Nephron progenitor cell (in vitro differentiated cells): ENCODE results near the gene ISOC2.

Source experiments
- DNase-seq: peaks from one replicate; pipeline ENCODE4 v3.0.0; 2021
- H3K27ac Mint-ChIP-seq: 2 replicates; pipeline ENCODE4 v1.8.0; 2021; ENCODE audit warnings: mild to moderate bottlenecking, moderate library complexity, mixed read lengths
- H3K27me3 Mint-ChIP-seq: 2 replicates; pipeline ENCODE4 v1.8.0; 2021; ENCODE audit warnings: mild to moderate bottlenecking, low read depth, mixed read lengths; ENCODE audit not compliant: poor library complexity
- H3K36me3 Mint-ChIP-seq: 2 replicates; pipeline ENCODE4 v1.8.0; 2021; ENCODE audit warnings: low read depth, mixed read lengths
- H3K4me1 Mint-ChIP-seq: 2 replicates; pipeline ENCODE4 v1.8.0; 2021; ENCODE audit warnings: mixed read lengths
- H3K4me3 Mint-ChIP-seq: 2 replicates; pipeline ENCODE4 v1.8.0; 2021; ENCODE audit warnings: mild to moderate bottlenecking, moderate library complexity, mixed read lengths
- H3K9me3 Mint-ChIP-seq: 2 replicates; pipeline ENCODE4 v1.8.0; 2021; ENCODE audit warnings: mild to moderate bottlenecking, moderate library complexity, mixed read lengths
- TF ChIP-seq, protein P1 (sequence below): fragments of 200-600 bp; sonication (generic); IDR thresholded peaks from 2 replicates; pipeline ENCODE4 v1.5.0; 2021; ENCODE audit warnings: antibody characterized with exemption

The ISOC2 gene

DNA sequence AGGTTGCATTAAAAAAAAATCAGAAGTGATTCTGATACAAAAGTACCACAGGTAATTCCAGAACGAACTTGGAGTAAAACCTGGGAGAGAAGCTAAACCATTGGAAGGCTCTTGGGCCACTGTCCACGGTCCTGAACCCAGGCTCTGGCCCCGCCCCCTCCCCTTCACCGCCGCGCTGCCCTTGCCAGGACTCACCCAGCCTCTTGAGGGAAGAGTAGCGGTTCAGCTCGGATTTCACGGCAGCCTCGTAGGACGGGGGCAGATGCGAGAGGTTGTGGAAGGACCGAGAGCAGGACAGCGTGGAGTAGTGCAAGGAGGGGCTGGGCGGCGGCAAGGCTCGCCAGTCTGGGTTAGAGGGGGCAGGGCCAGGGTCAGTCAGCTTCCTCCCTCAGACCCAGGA is 24.0 kb downstream of the ISOC2 start:
- H3K27ac Mint-ChIP-seq = no peak overlapping the region

DNA sequence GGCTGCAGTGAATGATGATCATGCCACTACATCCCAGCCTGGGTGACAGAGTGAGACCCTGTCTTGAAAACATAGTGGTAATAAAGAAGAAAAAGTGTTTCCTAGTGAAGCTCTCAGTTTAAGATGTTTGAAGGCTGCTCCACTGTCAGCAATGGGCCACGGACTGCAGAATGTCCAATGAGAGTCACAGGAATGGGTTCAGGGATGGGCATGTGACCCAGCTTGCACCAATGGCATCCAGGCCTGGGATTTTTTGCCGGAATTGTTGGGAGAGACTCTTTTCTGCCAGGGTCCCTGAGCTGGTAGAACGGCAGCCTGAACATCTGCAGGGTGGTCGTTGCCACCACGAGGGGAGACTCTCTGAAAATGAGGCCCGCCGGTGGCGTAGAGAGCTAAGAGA is 24.6 kb downstream of the ISOC2 start:
- Mint-ChIP-seq H3K27ac (no peak overlapping the region), H3K9me3 (peaks cover 10% of the 10 kb centered on the region), H3K36me3 (no peaks in the 10 kb centered on the region), H3K27me3 (no peaks in the 10 kb centered on the region), H3K4me1 (peaks cover 16% of the 10 kb centered on the region), H3K4me3 (no peak overlapping the region)
- TF ChIP-seq, protein P1, sequence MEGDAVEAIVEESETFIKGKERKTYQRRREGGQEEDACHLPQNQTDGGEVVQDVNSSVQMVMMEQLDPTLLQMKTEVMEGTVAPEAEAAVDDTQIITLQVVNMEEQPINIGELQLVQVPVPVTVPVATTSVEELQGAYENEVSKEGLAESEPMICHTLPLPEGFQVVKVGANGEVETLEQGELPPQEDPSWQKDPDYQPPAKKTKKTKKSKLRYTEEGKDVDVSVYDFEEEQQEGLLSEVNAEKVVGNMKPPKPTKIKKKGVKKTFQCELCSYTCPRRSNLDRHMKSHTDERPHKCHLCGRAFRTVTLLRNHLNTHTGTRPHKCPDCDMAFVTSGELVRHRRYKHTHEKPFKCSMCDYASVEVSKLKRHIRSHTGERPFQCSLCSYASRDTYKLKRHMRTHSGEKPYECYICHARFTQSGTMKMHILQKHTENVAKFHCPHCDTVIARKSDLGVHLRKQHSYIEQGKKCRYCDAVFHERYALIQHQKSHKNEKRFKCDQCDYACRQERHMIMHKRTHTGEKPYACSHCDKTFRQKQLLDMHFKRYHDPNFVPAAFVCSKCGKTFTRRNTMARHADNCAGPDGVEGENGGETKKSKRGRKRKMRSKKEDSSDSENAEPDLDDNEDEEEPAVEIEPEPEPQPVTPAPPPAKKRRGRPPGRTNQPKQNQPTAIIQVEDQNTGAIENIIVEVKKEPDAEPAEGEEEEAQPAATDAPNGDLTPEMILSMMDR = no peak
- DNase-seq = no peak

More for the DNA sequence above, 24.0 kb downstream of the ISOC2 start:
- no peaks in the 10 kb centered on the region for H3K36me3 Mint-ChIP-seq
- peak; percentile 93 for DNase-seq
- no peak overlapping the region for H3K4me3 Mint-ChIP-seq
- no peaks in the 10 kb centered on the region for H3K27me3 Mint-ChIP-seq
- TF ChIP-seq, protein P1 = no peak
- H3K4me1 Mint-ChIP-seq = peaks cover 16% of the 10 kb centered on the region
- peaks cover 10% of the 10 kb centered on the region for H3K9me3 Mint-ChIP-seq

DNA sequence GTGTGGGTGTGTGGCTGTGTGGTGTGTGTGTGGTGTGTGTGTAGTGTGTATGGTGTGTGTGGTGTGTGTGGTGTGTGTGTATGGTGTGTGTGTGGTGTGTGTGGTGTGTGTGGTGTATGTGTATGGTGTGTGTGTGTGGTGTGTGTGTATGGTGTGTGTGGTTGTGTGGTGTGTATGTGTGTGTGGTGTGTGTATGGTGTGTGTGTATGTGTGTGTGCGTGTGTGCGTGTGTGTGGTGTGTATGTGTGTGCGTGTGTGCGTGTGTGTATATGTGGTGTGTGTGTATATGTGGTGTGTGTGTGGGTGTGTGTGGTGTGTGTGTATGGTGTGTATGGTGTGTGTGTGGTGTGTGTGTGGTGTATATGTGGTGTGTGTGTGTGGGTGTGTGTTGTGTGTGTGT is 26.4 kb downstream of the ISOC2 start:
- TF ChIP-seq, protein P1 = no peak
- Mint-ChIP-seq H3K4me3 (no peak overlapping the region), H3K27ac (no peak overlapping the region), H3K9me3 (peaks cover 6% of the 10 kb centered on the region), H3K27me3 (peaks cover 6% of the 10 kb centered on the region), H3K4me1 (peaks cover 5% of the 10 kb centered on the region), H3K36me3 (no peaks in the 10 kb centered on the region)
- DNase-seq = no peak

GRCh38 chr19:55434356-55434919 is 27.0 kb downstream of the ISOC2 start:
- DNase-seq = no peak
- Mint-ChIP-seq H3K9me3 (peaks cover 4% of the 10 kb centered on the region), H3K4me1 (peaks cover 5% of the 10 kb centered on the region), H3K27ac (no peak overlapping the region), H3K36me3 (no peaks in the 10 kb centered on the region), H3K4me3 (no peak overlapping the region), H3K27me3 (peaks cover 6% of the 10 kb centered on the region)
- TF ChIP-seq, protein P1 = no peak

DNA sequence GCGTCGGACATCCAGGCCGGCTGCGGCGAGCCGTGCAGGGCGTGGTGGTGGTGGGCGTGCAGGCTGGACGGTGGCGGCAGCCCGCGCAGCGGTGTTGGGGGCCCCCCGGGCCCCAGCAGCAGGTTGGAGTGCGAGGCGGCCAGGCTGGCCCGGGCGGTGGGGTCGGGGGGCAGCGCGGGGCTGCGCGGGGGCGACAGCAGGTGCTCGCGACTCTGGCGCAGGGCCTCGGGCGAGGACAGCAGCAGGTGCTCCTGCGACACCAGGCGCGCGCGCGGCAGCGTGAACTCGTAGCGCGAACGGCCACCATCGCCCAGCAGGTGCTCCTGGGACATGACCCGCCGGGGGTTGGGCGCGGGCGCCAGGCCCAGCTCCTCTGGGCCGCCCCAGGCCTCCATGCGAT is 28.1 kb downstream of the ISOC2 start:
- Mint-ChIP-seq H3K4me3 (no peak overlapping the region), H3K4me1 (peaks cover 5% of the 10 kb centered on the region), H3K36me3 (no peaks in the 10 kb centered on the region), H3K27ac (no peak overlapping the region), H3K9me3 (no peaks in the 10 kb centered on the region), H3K27me3 (peaks cover 10% of the 10 kb centered on the region)
- TF ChIP-seq, protein P1 = no peak
- no peak for DNase-seq

DNA sequence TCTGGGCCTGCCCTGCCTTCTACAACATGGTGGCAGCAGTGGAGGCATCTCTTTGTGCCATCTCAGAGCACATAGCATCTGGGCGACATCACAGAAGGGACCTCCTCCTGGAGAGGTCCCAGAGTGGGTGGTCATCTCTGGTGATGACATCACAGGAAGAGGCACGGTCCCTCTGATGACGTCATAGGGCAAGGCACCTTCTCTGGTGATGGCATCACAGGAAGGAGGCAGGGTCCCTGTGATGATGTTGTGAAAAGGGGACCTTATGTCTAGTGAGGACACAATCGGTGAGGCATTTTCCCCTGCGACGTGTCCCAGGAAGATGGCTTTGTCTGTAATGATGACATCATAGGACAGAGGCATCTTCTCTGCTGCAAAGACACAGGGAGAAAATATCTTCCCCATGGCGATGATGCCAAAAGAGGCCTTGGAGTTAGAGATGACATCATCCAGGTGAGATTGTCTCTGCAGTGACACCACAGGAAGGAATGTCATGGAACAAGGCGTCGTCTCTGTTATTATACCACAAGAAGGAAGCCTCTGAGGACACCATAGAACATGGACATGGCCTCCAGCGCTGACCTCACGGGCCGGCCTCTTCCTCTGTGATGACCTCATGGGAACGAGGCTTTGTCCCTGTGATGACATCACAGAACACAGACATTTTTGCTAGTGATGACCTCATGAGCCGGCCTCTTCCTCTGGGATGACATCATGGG is 29.0 kb downstream of the ISOC2 start:
- no peaks in the 10 kb centered on the region for H3K36me3 Mint-ChIP-seq
- no peak overlapping the region for H3K4me3 Mint-ChIP-seq
- no peaks in the 10 kb centered on the region for H3K9me3 Mint-ChIP-seq
- TF ChIP-seq, protein P1 = no peak
- H3K27ac Mint-ChIP-seq = no peak overlapping the region
- peaks cover 2% of the 10 kb centered on the region for H3K4me1 Mint-ChIP-seq
- DNase-seq = no peak
- peaks cover 15% of the 10 kb centered on the region for H3K27me3 Mint-ChIP-seq
